Cardiac muscle cell (in vitro differentiated cells and primary cell): ENCODE measurements around the gene CRPPA. TPM values are rescaled to one million over a fixed set of nuclear protein-coding genes. Genes with fewer than 3 reads are reported as not detected.
A peak's percentile ranks its signal among the peaks of the same experiment; 100 is the strongest.

Experiments
- DNase-seq, 2 donors: peaks; one replicate each; pipeline versions ENCODE4 v3.0.0 to v3.0.0-alpha.2; 2010 to 2017; ENCODE audit warnings: low read depth in 1 of 2, low spot score in 1 of 2
- H3K27ac ChIP-seq: fragments of 200-600 bp; sonication (generic); 2 replicates; pipeline ENCODE4 v1.5.1; 2016
- H3K27me3 ChIP-seq: fragments of 200-600 bp; sonication (generic); 2 replicates; pipeline ENCODE4 v1.6.0; 2016; ENCODE audit warnings: control low read depth
- H3K36me3 ChIP-seq: fragments of 200-600 bp; sonication (generic); 2 replicates; pipeline ENCODE4 v1.5.1; 2016; ENCODE audit warnings: control low read depth
- H3K4me1 ChIP-seq: fragments of 200-600 bp; sonication (generic); 2 replicates; pipeline ENCODE4 v1.8.1; 2017; ENCODE audit warnings: low read depth, mild to moderate bottlenecking, mixed run types
- H3K4me3 ChIP-seq: fragments of 200-600 bp; sonication (generic); 2 replicates; pipeline ENCODE4 v1.5.1; 2016; ENCODE audit warnings: mild to moderate bottlenecking
- H3K9me3 ChIP-seq: fragments of 200-600 bp; sonication (generic); 2 replicates; pipeline ENCODE4 v1.5.1; 2017; ENCODE audit warnings: low read depth, mild to moderate bottlenecking, control low read depth
- CTCF ChIP-seq: IDR thresholded peaks from 2 replicates; pipeline ENCODE4 v1.5.1; 2012; ENCODE audit warnings: low read depth, mild to moderate bottlenecking, low read length
- polyA plus RNA-seq: library from polyadenylated mRNA; unstranded; fragments of >200 nt; fragmentation: Nextera tagmentation; extraction: Ambion mirVana; gene quantifications from 2 replicates; pipeline ENCODE4 v1.2.1, GENCODE V29; 2016
- total RNA-seq: library from RNA; depleted of rRNA; stranded (reverse); fragments of >200 nt; gene quantifications from 2 replicates; pipeline ENCODE4 v1.2.3, GENCODE V29; 2016

CRPPA gene
- total and polyA plus RNA-seq, 2 experiments from 2014 or later, result 5.0 to 5.6 TPM

- DNase-seq, result peak; percentile 30 to 60
- Histone ChIP-seq H3K4me1 (no peaks in the 10 kb centered on the region), H3K36me3 (no peaks in the 10 kb centered on the region), H3K27me3 (no peaks in the 10 kb centered on the region), H3K9me3 (peaks cover 8% of the 10 kb centered on the region), H3K27ac (no peak overlapping the region), H3K4me3 (no peak overlapping the region)
- TF ChIP-seq CTCF, result no peak
Measured at GRCh38 chr7:16399265-16399831, 22.0 kb downstream of the CRPPA start.

- Histone ChIP-seq H3K4me1 (no peaks in the 10 kb centered on the region), H3K4me3 (no peak overlapping the region), H3K36me3 (no peaks in the 10 kb centered on the region), H3K27ac (no peak overlapping the region), H3K27me3 (no peaks in the 10 kb centered on the region), H3K9me3 (peaks cover 8% of the 10 kb centered on the region)
- no peak for TF ChIP-seq CTCF
- peak; percentile 7 to 38 for DNase-seq
Measured at GRCh38 chr7:16398146-16399017, 23.0 kb downstream of the CRPPA start.

GRCh38 chr7:16397501-16398145, 23.7 kb downstream of the CRPPA start:
- Histone ChIP-seq H3K9me3 (peaks cover 8% of the 10 kb centered on the region), H3K4me1 (no peaks in the 10 kb centered on the region), H3K27me3 (no peaks in the 10 kb centered on the region), H3K27ac (no peak overlapping the region), H3K4me3 (no peak overlapping the region), H3K36me3 (no peaks in the 10 kb centered on the region)
- DNase-seq, result peak; percentile 7 to 18
- TF ChIP-seq CTCF, result no peak

- no peak overlapping the region for H3K27ac ChIP-seq
- H3K4me3 ChIP-seq, result no peak overlapping the region
- peak in 1 of 2 donors; percentile 9 for DNase-seq
- peaks cover 8% of the 10 kb centered on the region for H3K9me3 ChIP-seq
- H3K4me1 ChIP-seq, result no peaks in the 10 kb centered on the region
- H3K36me3 ChIP-seq, result no peaks in the 10 kb centered on the region
- no peaks in the 10 kb centered on the region for H3K27me3 ChIP-seq
- no peak for TF ChIP-seq CTCF
Measured at GRCh38 chr7:16396766-16397500, 24.4 kb downstream of the CRPPA start.

DNA sequence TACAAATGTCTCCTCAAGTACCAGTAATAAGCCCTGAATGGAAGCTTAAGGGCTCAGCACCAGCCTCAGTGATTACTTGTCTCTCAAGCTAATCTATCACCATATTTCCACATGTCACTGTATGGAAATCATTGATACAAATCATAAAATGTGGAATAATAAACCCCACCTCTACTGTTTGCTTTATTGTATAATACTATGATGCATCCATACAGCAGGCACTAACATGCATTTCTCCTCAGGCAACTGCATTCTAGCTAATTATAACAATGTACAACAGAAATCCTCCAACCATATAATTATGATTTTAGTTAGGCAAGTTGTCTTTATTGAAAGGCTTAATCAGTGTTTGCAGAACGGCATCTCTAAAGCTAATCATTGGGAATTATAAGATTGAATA, 26.2 kb downstream of the CRPPA start:
- TF ChIP-seq CTCF, result no peak

More for the DNA sequence above, 26.2 kb downstream of the CRPPA start:
- Histone ChIP-seq H3K27me3 (no peaks in the 10 kb centered on the region), H3K4me3 (no peak overlapping the region), H3K27ac (no peak overlapping the region), H3K4me1 (no peaks in the 10 kb centered on the region), H3K9me3 (peaks cover 8% of the 10 kb centered on the region), H3K36me3 (no peaks in the 10 kb centered on the region)
- DNase-seq, result no peak
